Osteocyte (in vitro differentiated cells): Measurements from ENCODE around the gene KLHL25. TPM values are rescaled to one million over a fixed set of nuclear protein-coding genes. Genes with fewer than 3 reads are reported as not detected.

ENCODE experiments used
- DNase-seq: peaks from one replicate; pipeline ENCODE4 v3.0.0; 2021; ENCODE audit warnings: mixed read lengths; ENCODE audit not compliant: unreplicated experiment; ENCODE audit errors: extremely low spot score
- H3K27ac Mint-ChIP-seq: one replicate; pipeline ENCODE4 v1.8.0; 2021; ENCODE audit warnings: mild to moderate bottlenecking, mixed read lengths; ENCODE audit not compliant: unreplicated experiment
- H3K27me3 Mint-ChIP-seq: one replicate; pipeline ENCODE4 v1.8.0; 2021; ENCODE audit warnings: mixed read lengths; ENCODE audit not compliant: unreplicated experiment
- H3K36me3 Mint-ChIP-seq: one replicate; pipeline ENCODE4 v1.8.0; 2021; ENCODE audit warnings: mixed read lengths; ENCODE audit not compliant: unreplicated experiment
- H3K4me1 Mint-ChIP-seq: one replicate; pipeline ENCODE4 v1.8.0; 2021; ENCODE audit warnings: mixed read lengths; ENCODE audit not compliant: unreplicated experiment
- H3K4me3 Mint-ChIP-seq: one replicate; pipeline ENCODE4 v1.8.0; 2021; ENCODE audit warnings: mild to moderate bottlenecking, moderate library complexity, mixed read lengths; ENCODE audit not compliant: unreplicated experiment
- H3K9me3 Mint-ChIP-seq: one replicate; pipeline ENCODE4 v1.8.0; 2021; ENCODE audit warnings: mixed read lengths; ENCODE audit not compliant: unreplicated experiment
- CTCF ChIP-seq: fragments of 200-600 bp; sonication (generic); IDR thresholded peaks from 2 replicates; pipeline ENCODE4 v1.5.0; 2021; ENCODE audit warnings: antibody characterized with exemption, mild to moderate bottlenecking, moderate library complexity
- total RNA-seq: library from RNA; stranded (reverse); gene quantifications from 2 replicates; pipeline ENCODE4 v1.2.1, GENCODE V29; 2021

KLHL25 gene
- total RNA-seq, 1 donor from 2014 or later: 3.6 TPM

DNA sequence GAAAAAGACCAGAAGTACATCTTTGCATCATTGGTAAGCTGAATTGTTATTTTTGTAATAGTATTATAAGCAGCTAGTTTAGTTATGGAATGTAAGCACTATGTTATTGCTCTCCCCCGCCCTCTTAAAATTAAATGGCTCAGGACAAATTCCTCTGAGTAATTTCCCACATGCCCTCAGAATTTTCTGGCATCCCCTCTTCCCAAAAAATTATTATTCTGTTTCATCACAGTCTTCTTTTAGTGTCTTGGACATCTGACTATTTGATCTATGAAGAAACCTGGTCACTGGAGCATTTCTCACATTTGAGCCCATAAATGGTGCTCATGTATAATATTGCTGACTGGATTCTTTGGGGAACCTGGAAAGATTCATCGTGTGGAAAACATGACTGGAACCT is 68.3 kb downstream of the KLHL25 start:
- H3K36me3 Mint-ChIP-seq: peaks cover 63% of the 10 kb centered on the region
- H3K27ac Mint-ChIP-seq: peak overlapping the region; percentile 87

DNA sequence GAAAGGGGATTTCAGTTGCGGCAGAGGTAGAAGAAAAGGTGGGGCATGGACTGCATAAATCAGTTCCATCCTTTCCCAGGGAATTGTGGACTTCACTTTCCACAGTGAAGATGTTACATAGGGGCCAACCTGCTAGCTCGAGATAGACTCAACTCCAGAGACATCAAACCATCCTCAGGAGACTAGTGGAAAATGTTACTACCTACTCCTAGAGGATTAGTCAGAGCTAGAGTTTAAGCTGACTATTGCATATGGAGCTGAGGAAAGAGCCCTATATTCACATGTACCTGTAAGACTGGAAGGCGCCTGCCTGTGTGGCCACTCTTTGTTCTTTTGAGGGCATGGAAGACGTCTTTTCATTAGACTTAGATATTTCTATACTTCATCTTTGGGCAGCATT is 69.2 kb downstream of the KLHL25 start:
- Mint-ChIP-seq H3K4me1 (peaks cover 52% of the 10 kb centered on the region), H3K27me3 (no peaks in the 10 kb centered on the region), H3K36me3 (peaks cover 60% of the 10 kb centered on the region), H3K9me3 (no peaks in the 10 kb centered on the region), H3K27ac (peak overlapping the region; percentile 87), H3K4me3 (peak overlapping the region; percentile 33)
- no peak for TF ChIP-seq CTCF
- DNase-seq: no peak

More for the DNA sequence above, 68.3 kb downstream of the KLHL25 start:
- Mint-ChIP-seq H3K27me3 (no peaks in the 10 kb centered on the region), H3K4me1 (peaks cover 52% of the 10 kb centered on the region), H3K9me3 (no peaks in the 10 kb centered on the region), H3K4me3 (no peak overlapping the region)
- no peak for TF ChIP-seq CTCF
- DNase-seq: no peak

- no peak for TF ChIP-seq CTCF
- no peak for DNase-seq
- H3K27ac Mint-ChIP-seq: peak overlapping the region; percentile 87
- H3K4me3 Mint-ChIP-seq: no peak overlapping the region
- H3K9me3 Mint-ChIP-seq: no peaks in the 10 kb centered on the region
- H3K4me1 Mint-ChIP-seq: peaks cover 50% of the 10 kb centered on the region
- no peaks in the 10 kb centered on the region for H3K27me3 Mint-ChIP-seq
- H3K36me3 Mint-ChIP-seq: peaks cover 56% of the 10 kb centered on the region
Observed at GRCh38 chr15:85725019-85725418, 69.7 kb downstream of the KLHL25 start.

DNA sequence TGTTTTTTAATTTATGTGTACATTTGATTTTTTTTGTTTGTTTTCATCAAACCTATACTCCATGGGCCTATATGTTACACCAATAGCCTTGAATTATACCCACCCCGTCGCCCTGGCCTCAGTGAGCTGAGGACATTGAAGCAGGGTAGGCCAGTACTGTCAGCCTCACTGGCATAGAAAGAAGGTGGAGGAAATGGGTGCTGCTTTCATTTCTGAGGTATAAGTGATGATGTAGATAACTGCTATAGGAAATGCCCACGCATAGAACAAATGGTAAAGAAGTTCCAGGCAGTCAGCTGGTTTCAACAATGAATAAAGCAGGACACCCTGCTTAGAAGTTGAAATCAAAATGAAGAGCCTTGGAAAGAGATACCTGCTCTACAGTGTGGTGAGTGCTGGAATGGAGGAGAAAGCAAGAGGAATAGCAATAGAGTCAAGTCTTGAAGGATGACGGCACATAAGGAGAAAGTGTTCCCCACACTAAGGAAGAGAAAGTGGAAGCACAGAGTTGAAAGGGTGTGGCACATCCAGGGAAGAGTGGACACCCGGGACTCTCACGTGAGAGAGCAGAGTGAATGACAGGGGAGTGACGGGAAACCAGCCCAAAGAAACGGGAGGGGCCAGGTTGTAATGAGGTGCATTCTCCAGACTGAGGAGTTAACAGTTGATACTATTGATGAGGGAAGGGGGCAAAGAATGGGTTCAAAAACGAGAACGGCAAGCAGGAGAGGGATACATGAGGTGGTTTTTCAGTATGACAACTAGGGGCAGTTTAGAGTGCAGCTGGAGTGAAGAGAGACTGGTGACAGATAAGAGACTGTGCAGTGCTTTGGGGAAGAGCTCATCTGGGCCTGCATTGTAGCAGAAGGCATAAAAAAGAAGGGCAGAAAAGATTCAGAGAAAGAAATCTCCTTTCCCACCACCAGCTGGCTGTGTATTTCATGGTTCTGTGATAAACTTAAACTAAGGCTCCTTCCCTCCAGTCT is 70.5 kb downstream of the KLHL25 start:
- no peaks in the 10 kb centered on the region for H3K27me3 Mint-ChIP-seq
- H3K9me3 Mint-ChIP-seq: no peaks in the 10 kb centered on the region
- peak overlapping the region; percentile 87 for H3K27ac Mint-ChIP-seq
- peaks cover 55% of the 10 kb centered on the region for H3K36me3 Mint-ChIP-seq
- peak overlapping the region; percentile 29 for H3K4me3 Mint-ChIP-seq
- peaks cover 48% of the 10 kb centered on the region for H3K4me1 Mint-ChIP-seq
- DNase-seq: no peak
- no peak for TF ChIP-seq CTCF

DNA sequence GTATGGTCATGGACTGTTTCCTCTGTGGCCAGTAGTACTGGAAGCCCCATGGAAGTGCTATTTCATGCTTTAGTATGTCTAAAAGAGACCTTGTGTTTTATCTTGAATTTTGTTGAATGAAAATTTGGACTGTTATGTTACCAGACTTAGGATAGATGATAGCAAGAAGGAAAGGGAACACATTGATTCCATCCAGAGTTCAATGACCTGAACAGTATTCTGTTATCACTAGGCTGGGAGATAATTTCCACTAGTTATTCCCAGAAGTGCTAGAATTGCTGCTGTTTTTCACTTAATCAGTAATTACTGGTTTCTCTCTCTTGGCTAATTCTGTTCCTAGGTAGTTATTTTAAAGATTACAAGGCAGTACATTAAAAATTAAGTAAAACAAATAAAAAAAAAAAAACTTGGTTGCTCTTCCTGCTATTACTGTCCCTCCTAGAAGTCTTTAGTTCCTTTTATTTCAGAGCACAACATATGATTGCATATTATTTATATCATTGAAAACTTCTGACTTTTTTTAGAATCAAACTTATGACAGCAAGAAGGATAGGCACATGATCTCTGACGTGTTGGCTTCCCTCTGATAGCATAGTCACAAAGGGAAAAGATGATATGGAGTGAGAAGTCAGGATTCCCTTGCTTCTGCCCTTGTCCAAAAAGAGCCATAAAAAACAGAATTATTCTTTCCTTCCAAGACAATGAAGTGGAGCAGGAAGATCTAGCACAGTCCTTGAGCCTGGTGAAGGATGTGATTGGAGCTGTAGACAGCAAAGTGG is 72.2 kb downstream of the KLHL25 start:
- Mint-ChIP-seq H3K27ac (peak overlapping the region; percentile 8), H3K4me3 (no peak overlapping the region), H3K9me3 (no peaks in the 10 kb centered on the region), H3K36me3 (peaks cover 59% of the 10 kb centered on the region), H3K27me3 (no peaks in the 10 kb centered on the region), H3K4me1 (peaks cover 46% of the 10 kb centered on the region)
- no peak for TF ChIP-seq CTCF
- no peak for DNase-seq
